ENCODE data around the gene SLC24A3.

The SLC24A3 gene

DNA sequence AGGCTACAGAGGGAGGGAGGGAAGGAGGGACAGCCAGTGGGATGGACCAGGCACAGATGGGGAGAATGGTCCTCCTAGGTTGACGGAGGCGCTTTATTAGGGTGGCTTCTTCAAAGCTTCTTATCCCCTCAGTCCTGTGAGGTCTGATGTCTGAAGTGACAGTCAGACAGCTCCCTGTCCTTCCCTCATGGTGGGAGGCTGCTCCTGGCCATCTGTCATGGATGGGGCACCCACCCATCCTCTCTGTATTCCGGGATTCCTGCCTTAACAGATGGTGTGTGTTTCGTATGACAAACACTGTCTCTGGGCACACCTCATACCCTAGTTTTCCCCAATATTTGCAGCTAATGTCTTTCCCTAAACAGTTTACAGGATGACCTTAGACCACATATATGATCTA lies 553.5 kb downstream of the SLC24A3 start:
- no peak overlapping the region for H3K27ac ChIP-seq (ENCODE audit: insufficient read depth, low read length, poor library complexity, severe bottlenecking)
- DNase-seq = no peak
- H3K4me3 ChIP-seq (ENCODE audit: insufficient read depth, low read depth, low read length, poor library complexity, severe bottlenecking) = no peak overlapping the region
- H3K9me3 ChIP-seq (ENCODE audit: control insufficient read depth, low read length) = no peaks in the 10 kb centered on the region
- H3K4me1 ChIP-seq (ENCODE audit: control insufficient read depth, insufficient read depth, low read length, poor library complexity, severe bottlenecking) = no peaks in the 10 kb centered on the region
- no peaks in the 10 kb centered on the region for H3K27me3 ChIP-seq (replicated peaks; ENCODE audit: control insufficient read depth, insufficient read depth, low read length, poor library complexity, severe bottlenecking)
- H3K36me3 ChIP-seq (ENCODE audit: control insufficient read depth, insufficient read depth, low read length) = no peaks in the 10 kb centered on the region

- Histone ChIP-seq H3K36me3 (ENCODE audit: control insufficient read depth, insufficient read depth, low read length) (no peaks in the 10 kb centered on the region), H3K27me3 (replicated peaks; ENCODE audit: control insufficient read depth, insufficient read depth, low read length, poor library complexity, severe bottlenecking) (no peaks in the 10 kb centered on the region), H3K27ac (ENCODE audit: insufficient read depth, low read length, poor library complexity, severe bottlenecking) (no peak overlapping the region), H3K9me3 (ENCODE audit: control insufficient read depth, low read length) (no peaks in the 10 kb centered on the region), H3K4me1 (ENCODE audit: control insufficient read depth, insufficient read depth, low read length, poor library complexity, severe bottlenecking) (no peaks in the 10 kb centered on the region), H3K4me3 (ENCODE audit: insufficient read depth, low read depth, low read length, poor library complexity, severe bottlenecking) (no peak overlapping the region)
- DNase-seq = no peak
These were observed 554.6 kb downstream of the SLC24A3 start for GRCh38 chr20:19767070-19767469.

- Histone ChIP-seq H3K9me3 (ENCODE audit: control insufficient read depth, low read length) (no peaks in the 10 kb centered on the region), H3K36me3 (ENCODE audit: control insufficient read depth, insufficient read depth, low read length) (no peaks in the 10 kb centered on the region), H3K27me3 (replicated peaks; ENCODE audit: control insufficient read depth, insufficient read depth, low read length, poor library complexity, severe bottlenecking) (no peaks in the 10 kb centered on the region), H3K4me1 (ENCODE audit: control insufficient read depth, insufficient read depth, low read length, poor library complexity, severe bottlenecking) (no peaks in the 10 kb centered on the region), H3K4me3 (ENCODE audit: insufficient read depth, low read depth, low read length, poor library complexity, severe bottlenecking) (no peak overlapping the region), H3K27ac (ENCODE audit: insufficient read depth, low read length, poor library complexity, severe bottlenecking) (no peak overlapping the region)
- no peak for DNase-seq
These were observed 555.9 kb downstream of the SLC24A3 start for GRCh38 chr20:19768325-19768842.

- DNase-seq = no peak
- no peak overlapping the region for H3K27ac ChIP-seq (ENCODE audit: insufficient read depth, low read length, poor library complexity, severe bottlenecking)
- no peaks in the 10 kb centered on the region for H3K36me3 ChIP-seq (ENCODE audit: control insufficient read depth, insufficient read depth, low read length)
- no peaks in the 10 kb centered on the region for H3K9me3 ChIP-seq (ENCODE audit: control insufficient read depth, low read length)
- H3K27me3 ChIP-seq (replicated peaks; ENCODE audit: control insufficient read depth, insufficient read depth, low read length, poor library complexity, severe bottlenecking) = no peaks in the 10 kb centered on the region
- H3K4me3 ChIP-seq (ENCODE audit: insufficient read depth, low read depth, low read length, poor library complexity, severe bottlenecking) = no peak overlapping the region
- H3K4me1 ChIP-seq (ENCODE audit: control insufficient read depth, insufficient read depth, low read length, poor library complexity, severe bottlenecking) = no peaks in the 10 kb centered on the region
These were observed 557.1 kb downstream of the SLC24A3 start for GRCh38 chr20:19769507-19769906.

DNA sequence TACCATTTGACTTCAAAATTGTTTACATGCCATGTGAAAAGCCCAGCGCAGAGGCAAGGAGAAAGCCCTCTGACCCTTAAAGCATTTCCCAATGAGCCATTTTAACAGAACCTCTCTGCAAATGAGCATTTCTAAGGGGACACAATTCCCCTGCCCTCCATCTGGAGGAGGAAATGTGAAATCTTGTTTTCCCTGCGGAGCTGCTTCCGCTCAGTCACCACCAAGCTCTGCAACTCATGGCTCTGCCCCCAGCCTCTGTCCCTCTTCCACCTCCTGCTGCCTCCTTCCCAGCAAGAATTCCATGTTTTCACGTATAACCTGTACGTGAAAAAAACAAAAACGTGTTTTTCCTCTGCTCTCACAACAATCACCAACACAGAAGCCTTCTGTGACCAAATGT lies 557.9 kb downstream of the SLC24A3 start:
- Histone ChIP-seq H3K27me3 (replicated peaks; ENCODE audit: control insufficient read depth, insufficient read depth, low read length, poor library complexity, severe bottlenecking) (no peaks in the 10 kb centered on the region), H3K4me3 (ENCODE audit: insufficient read depth, low read depth, low read length, poor library complexity, severe bottlenecking) (no peak overlapping the region), H3K27ac (ENCODE audit: insufficient read depth, low read length, poor library complexity, severe bottlenecking) (no peak overlapping the region), H3K9me3 (ENCODE audit: control insufficient read depth, low read length) (no peaks in the 10 kb centered on the region), H3K4me1 (ENCODE audit: control insufficient read depth, insufficient read depth, low read length, poor library complexity, severe bottlenecking) (no peaks in the 10 kb centered on the region), H3K36me3 (ENCODE audit: control insufficient read depth, insufficient read depth, low read length) (no peaks in the 10 kb centered on the region)
- no peak for DNase-seq

DNA sequence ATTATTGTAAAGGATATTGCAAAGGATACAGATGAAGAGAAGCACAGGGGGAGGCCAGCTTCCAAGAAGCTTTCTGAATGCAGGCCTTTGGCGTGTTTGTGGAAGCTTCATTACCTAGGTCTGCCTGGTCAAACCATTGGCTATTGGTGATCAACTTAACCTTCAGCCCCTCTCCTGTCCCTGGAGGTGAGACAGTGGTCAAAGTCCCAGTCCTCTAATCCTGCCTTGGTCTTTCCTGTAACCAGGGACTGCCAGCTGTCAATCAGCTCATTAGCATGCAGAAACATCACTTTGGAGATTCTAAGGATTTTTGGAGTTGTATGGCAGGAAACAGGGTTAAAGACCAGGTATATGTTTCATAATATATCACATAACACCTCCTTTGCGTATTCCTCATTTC lies 558.6 kb downstream of the SLC24A3 start:
- Histone ChIP-seq H3K36me3 (ENCODE audit: control insufficient read depth, insufficient read depth, low read length) (no peaks in the 10 kb centered on the region), H3K27ac (ENCODE audit: insufficient read depth, low read length, poor library complexity, severe bottlenecking) (no peak overlapping the region), H3K4me3 (ENCODE audit: insufficient read depth, low read depth, low read length, poor library complexity, severe bottlenecking) (no peak overlapping the region), H3K9me3 (ENCODE audit: control insufficient read depth, low read length) (no peaks in the 10 kb centered on the region), H3K27me3 (replicated peaks; ENCODE audit: control insufficient read depth, insufficient read depth, low read length, poor library complexity, severe bottlenecking) (no peaks in the 10 kb centered on the region), H3K4me1 (ENCODE audit: control insufficient read depth, insufficient read depth, low read length, poor library complexity, severe bottlenecking) (no peaks in the 10 kb centered on the region)
- DNase-seq = no peak
